ENCODE data around the gene CRY2.
A peak's percentile ranks its signal among the peaks of the same experiment; 100 is the strongest.
"Not testable (repeated sequence)": the region's sequence is repeated elsewhere in the genome, so short reads cannot be mapped to it uniquely, and the experiment has no call there.

Gene CRY2

DNA sequence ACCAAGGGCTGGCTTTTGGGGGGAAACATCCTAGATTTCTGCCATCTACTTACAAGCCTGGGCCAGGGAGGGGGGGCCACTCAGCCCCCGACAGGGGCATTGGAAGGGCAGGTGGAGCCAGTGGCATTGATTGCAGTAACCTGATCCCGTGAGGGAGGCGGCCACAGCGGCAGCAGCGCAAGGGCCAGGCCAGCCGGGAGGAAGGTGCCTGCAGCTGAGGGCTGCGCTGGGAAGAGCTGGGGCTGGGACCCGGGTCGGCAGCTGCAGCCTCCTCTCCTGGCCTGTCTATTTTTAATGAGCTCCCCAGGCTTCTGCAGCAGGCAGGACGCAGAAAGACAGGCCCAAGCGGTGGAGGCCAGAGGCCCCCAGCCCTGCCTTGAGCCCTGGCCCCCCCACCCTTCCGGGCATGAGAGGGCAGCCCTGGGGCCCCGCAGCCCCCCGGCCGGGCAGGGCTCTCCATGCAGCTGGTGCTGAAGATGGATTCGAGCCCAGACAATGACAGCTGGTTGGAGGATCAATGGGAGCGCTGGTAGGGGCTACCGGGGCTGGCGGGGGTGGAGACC, 49.2 kb downstream of the CRY2 start:
- DNase-seq (ENCODE audit: extremely low read depth in 1 of 2, low read depth in 1 of 2): no peak

DNA sequence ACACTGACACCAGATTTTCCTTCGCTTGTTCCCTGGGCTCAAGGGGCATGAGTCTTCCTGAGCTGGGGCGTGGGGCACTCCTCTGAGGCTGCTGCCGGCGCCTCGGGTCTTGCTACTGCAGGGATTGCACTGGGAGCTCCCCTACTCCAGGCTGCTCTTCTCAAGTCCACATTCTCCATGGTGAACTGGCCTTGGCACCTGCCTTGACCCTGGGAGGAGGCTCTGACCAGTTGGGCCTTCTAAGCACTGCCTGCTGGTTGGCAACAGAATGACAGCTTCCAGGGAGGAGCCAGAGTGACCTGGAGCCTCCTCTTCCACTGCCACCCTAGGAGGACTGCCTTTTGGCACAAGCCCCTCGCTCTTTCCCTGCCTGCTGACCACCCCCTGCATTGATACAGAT, 50.3 kb downstream of the CRY2 start:
- no peak for DNase-seq (ENCODE audit: extremely low read depth in 1 of 2, low read depth in 1 of 2)

DNA sequence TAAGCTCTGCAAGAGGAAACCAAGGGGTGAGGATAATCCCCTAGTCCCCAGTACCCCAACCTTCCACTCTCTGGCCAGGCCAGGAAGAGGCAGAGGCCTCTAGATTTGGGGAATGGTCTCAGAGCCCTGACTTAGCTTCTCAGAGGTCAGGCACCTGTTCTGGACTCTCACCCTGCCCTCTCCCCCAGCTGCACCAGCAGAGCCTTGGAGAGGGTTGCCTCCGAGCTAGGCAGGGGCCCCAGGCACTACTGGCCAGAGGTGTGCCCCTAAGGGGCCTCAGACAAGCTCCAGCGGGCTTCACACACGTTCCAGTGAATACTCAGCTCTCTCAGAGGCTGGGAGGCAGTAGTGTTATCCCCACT, 51.8 kb downstream of the CRY2 start:
- no peak for DNase-seq (ENCODE audit: extremely low read depth in 1 of 2, low read depth in 1 of 2)

DNA sequence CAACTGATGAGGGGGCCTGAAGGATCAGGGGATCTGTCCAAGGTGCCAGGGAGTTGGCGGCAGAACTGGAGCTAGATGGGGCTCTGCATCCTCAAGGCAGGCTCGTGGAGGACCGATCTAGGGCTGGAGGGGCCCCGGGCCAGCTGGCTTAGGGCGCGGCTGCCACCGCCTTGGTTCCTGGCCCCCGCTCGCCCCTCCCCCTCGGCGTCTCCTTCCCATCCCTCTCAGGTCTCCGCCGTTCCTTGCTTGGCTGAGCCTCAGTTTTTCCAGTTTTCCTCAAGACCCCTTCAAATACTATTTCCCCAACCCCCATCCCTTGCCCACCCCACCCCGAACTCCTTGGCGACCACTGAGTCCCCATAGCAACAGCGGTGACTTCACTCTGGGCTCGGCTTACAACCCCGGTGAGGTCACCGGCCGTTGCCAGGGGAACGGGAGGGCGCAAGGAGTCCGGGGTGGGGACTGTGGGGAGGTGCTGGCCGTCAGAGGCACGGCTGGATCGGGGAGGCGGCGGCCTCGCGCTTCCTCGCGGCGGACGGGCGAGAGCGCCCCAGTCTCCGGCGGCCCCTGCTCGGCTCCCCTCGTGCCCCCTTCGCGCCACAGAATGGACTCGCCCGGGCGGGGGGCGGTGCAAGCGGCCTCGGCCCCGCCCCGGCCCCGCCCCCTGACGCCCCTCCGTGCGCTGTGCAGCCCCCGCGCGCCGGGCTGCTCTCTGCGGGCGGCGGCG, 52.3 kb downstream of the CRY2 start:
- peak; percentile 48 to 49 for DNase-seq (ENCODE audit: extremely low read depth in 1 of 2, low read depth in 1 of 2)

DNA sequence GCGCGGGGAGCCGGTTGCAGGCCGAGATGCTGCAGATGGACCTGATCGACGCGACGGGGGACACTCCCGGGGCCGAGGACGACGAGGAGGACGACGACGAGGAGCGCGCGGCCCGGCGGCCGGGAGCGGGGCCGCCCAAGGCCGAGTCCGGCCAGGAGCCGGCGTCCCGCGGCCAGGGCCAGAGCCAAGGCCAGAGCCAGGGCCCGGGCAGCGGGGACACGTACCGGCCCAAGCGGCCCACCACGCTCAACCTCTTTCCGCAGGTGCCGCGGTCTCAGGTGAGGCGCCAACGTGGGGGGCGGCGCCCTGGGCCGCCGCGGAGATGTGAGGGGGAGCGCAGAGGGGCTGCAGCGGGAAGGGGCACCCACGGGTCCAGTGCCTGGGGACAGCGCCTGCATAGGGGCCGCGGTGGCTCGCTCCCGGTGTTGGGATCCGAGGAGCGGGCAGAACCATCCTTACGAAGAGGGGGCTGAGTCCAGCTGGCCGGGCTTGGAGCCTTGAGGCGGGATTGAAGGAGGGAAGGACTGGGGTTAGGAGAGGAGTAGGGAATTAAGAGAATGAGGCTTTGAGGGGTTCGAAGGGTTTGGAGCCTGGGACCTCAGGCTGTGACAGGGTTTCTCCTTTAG, 53.0 kb downstream of the CRY2 start:
- DNase-seq (ENCODE audit: extremely low read depth in 1 of 2, low read depth in 1 of 2): not testable (repeated sequence)

DNA sequence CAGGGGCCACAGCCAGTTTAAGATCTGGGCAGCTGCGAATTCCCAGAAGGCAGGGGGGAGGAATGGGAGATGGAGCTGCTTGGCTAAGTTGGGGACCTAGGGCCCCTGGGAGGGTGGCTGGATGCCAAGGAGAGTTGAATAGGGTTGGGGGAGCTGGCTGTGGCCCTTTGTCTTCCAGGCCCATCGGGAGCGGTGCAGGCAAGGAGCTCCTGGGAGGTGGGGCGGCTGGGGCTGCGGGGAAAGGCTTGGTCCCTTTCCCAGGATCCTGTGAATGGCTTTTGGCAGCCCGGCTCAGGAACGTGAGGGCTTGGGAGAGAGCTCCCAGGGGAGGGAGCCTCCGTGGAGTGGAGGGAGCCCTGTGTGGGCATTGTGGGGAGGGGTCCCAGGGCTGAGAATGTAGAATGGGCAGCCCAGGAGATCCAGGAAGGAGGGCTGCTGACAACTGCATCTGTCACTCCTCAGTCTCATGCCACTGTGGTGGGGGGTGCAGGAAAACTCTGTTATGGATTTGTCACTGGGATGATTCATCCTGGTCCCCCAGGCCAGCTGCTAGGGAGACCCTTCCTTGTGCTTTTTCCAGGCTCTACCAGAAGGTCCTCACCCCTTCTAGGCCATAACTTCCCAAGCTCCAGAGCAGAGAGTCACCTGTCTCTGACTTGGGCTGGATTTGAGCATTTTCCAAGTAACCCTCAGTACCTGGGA, 53.8 kb downstream of the CRY2 start:
- no peak for DNase-seq (ENCODE audit: extremely low read depth in 1 of 2, low read depth in 1 of 2)

DNA sequence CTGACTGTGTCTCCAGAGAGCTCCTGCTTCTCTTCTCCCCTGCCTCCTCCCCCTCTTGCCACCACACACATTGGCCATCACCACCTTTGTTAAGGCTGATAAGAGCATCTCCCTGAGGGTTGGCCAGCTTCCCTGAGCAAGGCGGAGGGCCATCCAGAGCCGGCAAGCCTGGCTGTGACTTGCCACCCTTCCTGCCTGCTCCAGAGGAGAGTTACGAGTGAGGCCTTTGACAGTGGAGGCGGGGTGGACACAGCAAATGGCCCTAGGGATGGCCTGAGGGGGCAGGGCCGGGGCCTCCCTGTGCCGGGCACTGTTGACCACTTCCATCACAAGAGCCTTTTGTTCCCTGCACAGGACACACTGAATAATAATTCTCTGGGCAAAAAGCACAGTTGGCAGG, 54.4 kb downstream of the CRY2 start:
- DNase-seq (ENCODE audit: extremely low read depth in 1 of 2, low read depth in 1 of 2): no peak

DNA sequence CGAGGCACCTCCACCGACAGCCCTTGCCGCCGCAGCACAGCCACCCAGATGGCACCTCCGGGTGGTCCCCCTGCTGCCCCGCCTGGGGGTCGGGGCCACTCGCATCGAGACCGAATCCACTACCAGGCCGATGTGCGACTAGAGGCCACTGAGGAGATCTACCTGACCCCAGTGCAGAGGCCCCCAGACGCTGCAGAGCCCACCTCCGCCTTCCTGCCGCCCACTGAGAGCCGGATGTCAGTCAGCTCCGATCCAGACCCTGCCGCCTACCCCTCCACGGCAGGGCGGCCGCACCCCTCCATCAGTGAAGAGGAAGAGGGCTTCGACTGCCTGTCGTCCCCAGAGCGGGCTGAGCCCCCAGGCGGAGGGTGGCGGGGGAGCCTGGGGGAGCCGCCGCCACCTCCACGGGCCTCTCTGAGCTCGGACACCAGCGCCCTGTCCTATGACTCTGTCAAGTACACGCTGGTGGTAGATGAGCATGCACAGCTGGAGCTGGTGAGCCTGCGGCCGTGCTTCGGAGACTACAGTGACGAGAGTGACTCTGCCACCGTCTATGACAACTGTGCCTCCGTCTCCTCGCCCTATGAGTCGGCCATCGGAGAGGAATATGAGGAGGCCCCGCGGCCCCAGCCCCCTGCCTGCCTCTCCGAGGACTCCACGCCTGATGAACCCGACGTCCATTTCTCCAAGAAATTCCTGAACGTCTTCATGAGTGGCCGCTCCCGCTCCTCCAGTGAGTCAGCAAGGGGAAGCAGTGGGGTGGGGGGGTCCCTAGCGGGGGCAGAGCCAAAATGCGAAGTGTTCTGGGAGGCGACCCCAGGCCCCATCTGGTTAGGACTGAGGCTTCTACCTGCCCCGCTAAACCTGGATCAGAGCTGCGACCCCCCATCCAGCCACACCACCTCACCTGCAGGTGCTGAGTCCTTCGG, 55.4 kb downstream of the CRY2 start:
- no peak for DNase-seq (ENCODE audit: extremely low read depth in 1 of 2, low read depth in 1 of 2)

DNA sequence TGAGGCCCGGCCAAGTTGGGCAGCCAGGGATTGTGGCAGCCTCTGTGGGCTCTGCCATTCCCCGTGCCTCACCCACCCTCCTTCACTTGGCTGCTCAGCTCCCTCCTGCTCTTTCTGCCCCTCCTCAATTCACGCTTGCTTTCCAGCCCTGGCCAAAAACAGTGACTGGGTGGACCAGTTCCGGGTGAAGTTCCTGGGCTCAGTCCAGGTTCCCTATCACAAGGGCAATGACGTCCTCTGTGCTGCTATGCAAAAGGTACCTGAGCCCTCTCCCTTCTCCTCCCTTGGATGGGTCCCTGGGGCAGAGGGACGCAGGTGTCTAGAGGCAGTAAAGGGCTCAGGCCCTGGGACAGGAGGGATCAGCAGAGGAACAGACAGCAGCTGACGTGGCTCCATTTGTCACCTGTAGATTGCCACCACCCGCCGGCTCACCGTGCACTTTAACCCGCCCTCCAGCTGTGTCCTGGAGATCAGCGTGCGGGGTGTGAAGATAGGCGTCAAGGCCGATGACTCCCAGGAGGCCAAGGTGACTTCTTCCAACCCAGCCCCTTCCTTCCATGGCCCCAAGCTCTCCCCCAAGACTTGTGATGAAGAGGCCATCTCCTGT, 57.1 kb downstream of the CRY2 start:
- DNase-seq (ENCODE audit: extremely low read depth in 1 of 2, low read depth in 1 of 2): no peak

DNA sequence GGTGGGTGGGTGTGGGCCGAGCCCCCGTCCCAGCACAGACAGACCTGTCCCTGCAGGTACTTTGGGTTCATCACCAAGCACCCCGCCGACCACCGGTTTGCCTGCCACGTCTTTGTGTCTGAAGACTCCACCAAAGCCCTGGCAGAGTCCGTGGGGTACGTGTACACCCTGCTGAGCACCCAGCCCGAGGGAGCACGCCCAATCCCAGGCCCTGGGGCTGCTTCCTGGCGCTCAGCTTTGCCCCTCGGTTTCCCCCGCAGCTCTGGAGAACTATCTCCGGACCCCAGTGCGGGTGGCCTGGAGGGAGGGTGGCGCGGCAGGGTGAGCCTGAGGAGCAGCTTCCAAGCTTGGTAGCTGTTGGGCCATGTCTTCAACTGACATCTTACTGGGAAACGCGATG, 57.8 kb downstream of the CRY2 start:
- no peak for DNase-seq (ENCODE audit: extremely low read depth in 1 of 2, low read depth in 1 of 2)

DNA sequence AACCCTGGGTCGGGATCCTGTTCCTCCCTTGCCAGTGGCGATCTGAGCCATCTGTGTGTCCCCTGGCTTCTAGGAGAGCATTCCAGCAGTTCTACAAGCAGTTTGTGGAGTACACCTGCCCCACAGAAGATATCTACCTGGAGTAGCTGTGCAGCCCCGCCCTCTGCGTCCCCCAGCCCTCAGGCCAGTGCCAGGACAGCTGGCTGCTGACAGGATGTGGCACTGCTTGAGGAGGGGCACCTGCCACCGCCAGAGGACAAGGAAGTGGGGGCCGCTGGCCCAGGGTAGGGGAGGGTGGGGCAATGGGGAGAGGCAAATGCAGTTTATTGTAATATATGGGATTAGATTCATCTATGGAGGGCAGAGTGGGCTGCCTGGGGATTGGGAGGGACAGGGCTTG, 58.3 kb downstream of the CRY2 start:
- DNase-seq (ENCODE audit: extremely low read depth in 1 of 2, low read depth in 1 of 2): not testable (repeated sequence)

DNA sequence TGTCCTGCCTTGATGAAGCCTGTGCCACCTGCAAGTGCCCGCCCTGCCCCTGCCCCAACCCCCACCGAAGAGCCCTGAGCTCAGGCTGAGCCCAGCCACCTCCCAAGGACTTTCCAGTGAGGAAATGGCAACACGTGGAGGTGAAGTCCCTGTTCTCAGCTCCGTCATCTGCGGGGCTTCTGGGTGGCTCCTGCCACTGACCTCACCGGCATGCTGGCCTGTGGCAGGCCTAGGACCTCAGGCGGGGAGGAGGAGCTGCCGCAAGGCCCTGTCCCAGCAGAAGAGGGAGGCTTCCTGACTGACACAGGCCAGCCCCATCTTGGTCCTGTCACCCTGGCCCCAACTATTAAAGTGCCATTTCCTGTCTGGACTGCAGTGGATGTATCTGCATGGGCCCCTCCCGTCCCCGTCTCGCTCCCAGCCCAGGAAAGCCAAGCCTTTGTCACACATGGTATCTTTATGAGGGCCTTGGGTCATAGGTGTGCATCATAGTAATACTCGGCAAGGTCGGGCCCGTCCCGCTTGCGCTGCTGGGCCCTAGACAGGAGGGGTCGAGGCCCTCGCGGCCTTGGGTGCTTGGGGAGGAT, 58.9 kb downstream of the CRY2 start:
- no peak for DNase-seq (ENCODE audit: extremely low read depth in 1 of 2, low read depth in 1 of 2)

DNA sequence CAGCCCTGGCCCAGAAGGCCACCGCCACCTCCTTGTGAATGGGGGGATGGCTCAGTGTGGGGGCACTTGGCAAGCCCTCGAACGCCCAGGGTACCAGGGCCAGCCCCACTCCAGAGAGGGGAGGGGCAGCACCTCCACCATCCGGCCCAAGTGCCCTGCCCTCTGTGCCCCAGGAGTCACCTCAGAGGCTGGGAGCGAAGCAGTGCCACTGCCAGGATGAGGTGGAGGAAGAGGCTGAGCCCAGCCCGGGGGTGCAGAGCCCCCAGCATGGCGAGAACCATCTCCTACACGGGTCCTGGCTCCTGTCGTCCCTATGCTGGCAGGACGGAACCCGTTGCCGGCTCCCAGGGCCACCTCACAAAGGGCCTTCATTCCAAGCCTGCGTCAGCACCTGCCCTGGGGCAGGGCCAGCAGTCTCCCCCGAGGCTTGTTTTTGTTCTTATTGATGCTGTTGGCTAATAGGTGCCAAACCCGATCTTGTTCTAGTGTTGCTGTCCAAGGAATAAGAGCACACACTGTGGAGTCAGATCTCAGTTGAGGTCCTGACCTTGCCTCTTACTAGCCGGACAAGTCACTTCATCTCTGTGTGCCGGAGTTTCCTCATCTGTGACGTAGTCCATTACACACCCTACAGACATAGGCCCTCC, 59.8 kb downstream of the CRY2 start, which contains the start of gene FREY1:
Gene FREY1 (minus strand): TSS at position 307 of the 647 bp plus-strand sequence. CDS start 26 bp downstream, at position 281.
- DNase-seq (ENCODE audit: extremely low read depth in 1 of 2, low read depth in 1 of 2): no peak

DNA sequence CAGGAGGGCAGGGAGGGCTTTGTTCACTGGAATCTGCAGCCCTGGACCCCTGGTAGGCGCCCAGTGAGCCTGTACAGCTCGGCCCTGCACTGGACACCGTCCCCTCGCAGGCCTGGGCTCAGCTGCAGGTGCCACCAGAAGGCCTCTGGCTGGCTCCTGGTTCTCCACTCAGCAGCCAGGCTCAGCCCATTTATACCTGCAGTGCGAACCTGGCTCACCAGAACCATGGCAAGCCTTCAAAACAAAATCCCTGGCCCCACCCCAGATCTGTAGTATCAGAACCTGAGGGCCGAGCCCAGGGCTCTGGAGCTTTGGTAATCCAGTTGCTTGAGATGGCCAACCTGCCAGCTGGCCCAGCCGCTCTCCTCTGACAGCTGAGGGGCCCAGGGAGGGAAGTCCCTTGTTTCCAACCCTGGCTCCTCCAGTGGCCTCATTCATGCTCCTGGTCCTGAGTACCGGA, 60.7 kb downstream of the CRY2 start:
- no peak for DNase-seq (ENCODE audit: extremely low read depth in 1 of 2, low read depth in 1 of 2)

DNA sequence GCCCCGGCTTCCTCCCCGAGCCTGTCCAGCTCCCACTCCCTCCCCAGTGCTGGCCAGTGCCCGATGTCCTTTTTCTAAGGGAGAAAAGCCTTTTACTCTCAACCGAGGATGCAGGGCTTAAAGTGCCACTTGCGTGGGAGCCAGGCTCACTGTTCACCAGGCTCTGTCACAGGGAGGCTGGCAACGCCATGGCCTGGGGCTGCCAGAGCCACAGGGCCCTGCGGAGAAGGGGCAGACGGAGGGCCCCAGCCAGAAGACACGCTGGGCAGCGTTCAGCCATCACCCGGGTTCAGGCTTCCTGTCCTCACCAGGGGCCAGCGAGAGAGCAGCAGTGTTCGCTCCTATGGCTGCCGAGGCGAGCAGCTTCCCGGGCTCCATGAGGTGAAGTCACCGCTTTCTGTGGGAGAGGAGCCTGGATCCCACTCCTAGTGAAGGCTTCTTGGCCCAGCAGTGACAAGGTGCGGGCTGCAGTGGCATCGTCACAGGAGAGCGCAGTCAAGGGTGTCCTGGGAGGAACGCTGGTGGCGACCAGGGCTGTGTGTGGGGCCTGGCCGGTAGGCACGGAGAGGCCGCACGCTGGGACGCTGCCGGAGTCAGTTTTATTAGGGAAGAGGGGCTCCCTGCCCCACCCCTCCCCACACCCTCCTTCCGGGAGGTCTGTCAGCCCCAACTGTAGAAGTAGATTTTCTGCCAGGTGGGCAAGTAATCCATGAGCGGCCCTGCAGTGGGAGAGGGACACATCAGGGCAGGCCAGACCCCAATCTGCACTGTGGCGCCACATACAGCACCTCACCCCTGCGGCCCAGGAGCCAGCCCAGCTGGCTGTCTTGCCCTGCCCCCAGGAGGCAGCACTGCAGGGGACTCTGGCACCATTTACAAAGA, 62.6 kb downstream of the CRY2 start:
- DNase-seq (ENCODE audit: extremely low read depth in 1 of 2, low read depth in 1 of 2): no peak

DNA sequence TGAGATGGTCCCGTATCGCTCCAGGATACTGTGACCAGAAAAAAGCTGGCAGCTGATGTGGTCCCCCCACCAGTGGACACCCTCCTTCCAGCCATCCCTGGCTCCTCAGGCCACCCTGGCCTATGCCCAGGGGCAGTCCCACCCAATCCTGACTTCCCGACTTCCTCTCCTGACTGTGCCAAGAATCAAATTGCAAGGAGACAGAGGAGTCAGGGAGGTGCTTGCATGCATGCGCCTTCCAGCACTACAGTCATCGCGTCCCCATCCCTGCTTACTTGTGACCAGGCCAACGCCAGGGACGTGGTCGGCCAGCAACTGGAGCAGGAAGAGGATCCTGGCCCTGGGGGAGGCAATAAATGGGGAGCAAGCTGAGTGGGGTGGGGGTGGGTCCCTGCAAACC, 63.3 kb downstream of the CRY2 start:
- no peak for DNase-seq (ENCODE audit: extremely low read depth in 1 of 2, low read depth in 1 of 2)

DNA sequence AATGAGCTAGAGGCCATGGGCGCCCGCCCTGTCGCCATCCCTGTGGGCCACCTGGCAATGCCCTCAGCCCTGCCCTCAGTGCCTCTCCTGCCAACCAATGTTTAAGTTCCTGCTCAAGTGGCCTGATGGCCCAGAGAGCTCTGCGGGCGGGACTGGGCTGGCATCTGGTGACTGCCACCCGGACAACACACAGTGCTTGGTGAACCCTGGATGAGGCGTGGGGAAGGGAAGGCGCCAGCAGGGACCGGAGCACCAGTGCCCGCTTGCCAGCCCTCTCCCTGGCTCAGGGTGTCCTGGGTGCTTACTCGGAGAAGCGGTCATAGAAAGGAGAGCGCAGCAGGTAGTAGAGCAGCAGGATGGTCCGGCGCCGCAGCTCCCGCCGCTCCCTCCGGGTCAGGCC, 66.2 kb downstream of the CRY2 start:
- DNase-seq (ENCODE audit: extremely low read depth in 1 of 2, low read depth in 1 of 2): no peak

DNA sequence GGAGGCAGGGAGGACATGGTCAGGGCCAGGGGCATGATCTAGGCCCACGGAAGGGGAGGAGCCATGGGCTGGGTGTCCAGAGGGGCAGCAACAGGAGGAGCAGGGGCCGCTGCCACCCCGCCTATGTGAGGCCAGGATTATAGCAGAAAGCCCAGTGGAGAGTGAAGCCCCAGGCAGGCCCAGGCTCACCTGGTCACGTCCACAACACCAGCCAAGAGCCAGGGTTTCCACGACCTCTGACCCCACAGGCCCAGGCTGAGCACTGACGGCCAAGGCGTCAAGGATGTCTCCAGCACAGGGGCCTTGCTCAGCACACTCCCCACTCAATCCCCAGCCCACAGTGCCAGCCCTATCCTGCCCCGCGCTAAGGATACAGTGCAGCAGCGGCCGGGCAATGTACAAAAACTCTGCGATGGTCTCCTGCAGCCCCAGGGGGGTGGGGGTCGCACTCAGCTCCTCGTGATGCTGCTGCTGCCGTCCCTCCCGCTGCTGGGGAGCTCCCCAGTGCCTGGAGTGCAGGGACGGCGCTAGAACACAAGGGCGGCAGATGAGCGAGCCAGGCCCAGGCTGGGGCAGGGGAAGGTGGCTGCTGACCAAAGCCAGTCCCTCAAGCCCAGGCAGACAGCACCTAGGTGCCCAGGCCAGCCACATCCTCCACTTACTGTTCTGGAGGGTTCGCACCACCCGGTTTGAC, 66.8 kb downstream of the CRY2 start:
- DNase-seq (ENCODE audit: extremely low read depth in 1 of 2, low read depth in 1 of 2): no peak
